Kidney tubule cell (primary cell): Measurements from ENCODE around the gene NEURL1B.

Source experiments
- DNase-seq: peaks from one replicate; pipeline ENCODE4 v3.0.0-alpha.2; 2018; ENCODE audit warnings: low spot score

Gene NEURL1B

DNA sequence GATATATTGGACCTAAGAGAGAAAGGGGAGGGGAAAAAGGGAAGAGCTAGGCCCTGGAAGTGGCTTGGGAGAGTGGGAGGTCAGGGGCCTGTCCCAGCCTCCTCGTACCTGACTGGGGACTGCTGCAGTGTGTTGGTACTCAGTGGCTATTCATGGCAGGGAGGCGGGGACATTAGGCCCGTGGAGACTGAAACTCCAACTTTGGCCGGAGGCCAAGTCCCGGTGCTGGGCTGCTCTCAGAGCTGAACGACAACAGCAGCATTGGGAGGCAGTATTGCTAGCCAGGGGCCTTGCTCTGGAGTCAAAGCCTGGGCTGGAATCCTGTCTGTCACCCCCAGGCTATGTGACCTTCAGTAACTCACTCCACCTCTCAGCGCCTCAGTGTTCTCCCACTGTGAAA is 37.8 kb downstream of the NEURL1B start:
- no peak for DNase-seq

- DNase-seq, result no peak
These were observed 38.7 kb downstream of the NEURL1B start for GRCh38 chr5:172679628-172680212.

DNA sequence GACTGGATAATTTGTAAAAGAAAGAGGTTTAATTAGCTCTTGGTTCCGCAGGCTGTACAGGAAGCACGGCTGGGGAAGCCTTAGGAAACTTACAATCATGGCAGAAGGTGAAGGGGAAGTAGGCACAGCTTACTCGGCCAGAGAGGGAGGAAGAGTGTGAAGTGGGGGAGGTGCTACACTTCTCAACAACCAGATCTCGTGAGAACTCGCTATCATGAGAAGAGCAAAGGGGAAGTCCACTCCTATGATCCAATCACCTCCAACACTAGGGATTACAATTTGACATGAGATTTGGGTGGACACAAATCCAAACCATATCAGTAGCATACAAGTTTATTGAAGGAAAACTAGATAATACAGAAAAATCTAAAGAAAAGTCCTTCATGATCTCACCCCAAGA is 39.9 kb downstream of the NEURL1B start:
- no peak for DNase-seq

GRCh38 chr5:172681421-172681820 is 40.4 kb downstream of the NEURL1B start:
- DNase-seq, result no peak

DNA sequence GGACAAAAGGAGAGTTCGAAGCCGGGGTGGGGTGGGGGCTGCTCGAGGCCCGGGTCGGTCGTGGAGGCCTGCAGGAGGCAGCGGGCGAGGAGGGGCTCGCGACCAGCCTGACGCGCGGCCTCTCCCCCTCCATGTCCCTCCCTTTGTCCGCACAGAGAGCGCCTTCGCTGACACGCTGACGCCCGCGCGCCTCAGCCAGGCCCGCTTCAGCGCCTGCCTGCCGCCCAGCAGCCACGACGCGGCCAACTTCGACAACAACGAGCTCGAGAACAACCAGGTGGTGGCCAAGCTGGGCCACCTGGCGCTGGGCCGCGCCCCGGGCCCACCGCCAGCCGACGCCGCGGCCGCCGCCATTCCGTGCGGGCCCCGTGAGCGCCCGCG is 42.2 kb downstream of the NEURL1B start:
- no peak for DNase-seq

DNA sequence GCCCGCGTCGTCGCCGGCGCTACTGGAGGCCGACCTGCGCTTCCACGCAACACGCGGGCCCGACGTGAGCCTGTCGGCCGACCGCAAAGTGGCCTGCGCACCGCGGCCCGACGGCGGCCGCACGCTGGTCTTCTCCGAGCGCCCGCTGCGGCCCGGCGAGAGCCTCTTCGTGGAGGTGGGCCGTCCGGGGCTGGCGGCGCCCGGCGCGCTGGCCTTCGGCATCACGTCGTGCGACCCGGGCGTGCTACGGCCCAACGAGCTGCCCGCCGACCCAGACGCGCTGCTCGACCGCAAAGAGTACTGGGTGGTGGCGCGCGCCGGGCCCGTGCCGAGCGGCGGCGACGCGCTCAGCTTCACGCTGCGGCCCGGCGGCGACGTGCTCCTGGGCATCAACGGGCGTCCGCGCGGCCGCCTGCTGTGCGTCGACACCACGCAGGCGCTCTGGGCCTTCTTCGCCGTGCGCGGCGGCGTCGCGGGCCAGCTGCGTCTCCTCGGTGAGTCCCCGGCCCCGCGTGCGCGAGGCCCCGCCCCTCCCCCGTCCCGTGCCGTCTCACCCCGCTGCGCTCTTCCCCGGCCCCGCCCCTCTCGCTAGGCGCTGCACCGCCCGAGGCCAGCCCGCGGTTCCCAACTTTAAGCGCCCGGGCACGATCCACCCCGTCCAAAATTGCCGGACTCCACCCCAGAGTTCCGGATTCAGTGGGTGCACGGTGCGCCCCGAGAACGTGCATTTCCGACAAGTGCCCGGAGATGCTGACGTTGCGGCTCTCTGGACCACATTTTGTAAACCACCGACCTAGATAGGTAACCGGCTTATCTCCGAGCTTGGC is 42.8 kb downstream of the NEURL1B start:
- no peak for DNase-seq

- DNase-seq, result no peak
These were observed 44.0 kb downstream of the NEURL1B start for GRCh38 chr5:172685091-172685490.

- no peak for DNase-seq
These were observed 45.0 kb downstream of the NEURL1B start for GRCh38 chr5:172686111-172686510.

DNA sequence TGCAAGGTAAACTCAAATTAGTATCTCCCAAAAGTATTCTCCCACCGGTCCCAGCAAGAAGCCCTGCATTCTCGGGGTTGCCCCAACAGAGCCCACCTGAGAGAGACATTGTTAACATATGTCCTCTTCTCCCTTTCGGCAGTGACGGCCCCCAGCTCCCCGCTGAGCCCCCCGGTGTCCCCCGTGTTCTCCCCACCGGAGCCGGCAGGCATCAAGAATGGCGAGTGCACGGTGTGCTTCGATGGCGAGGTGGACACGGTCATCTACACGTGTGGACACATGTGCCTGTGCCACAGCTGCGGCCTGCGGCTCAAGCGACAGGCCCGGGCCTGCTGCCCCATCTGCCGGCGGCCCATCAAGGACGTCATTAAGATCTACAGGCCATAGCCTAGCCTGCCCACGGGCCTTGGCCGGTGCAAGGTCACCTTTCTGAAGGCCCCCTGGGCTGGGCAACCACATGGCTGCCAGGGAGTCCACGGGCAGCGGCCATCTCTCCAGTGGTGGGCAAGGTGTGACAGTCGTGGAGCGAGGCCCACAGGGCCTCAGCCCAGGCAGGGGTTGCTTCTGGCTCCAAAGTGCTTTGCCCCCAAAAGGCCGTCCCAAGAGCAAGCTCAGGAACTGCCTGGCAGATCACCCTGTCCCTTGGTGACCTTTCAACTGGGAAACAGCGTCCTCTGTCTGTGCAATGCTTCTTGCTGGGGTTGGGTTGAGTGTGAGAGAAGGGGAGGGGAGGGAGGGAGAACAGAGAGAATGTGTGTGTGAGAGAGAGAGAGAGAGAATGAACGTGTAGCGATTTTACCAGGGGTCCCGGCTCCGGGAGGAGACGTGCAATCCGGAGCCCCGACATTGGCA is 45.7 kb downstream of the NEURL1B start:
- DNase-seq, result no peak

GRCh38 chr5:172687940-172688339 is 46.9 kb downstream of the NEURL1B start:
- DNase-seq, result no peak

DNA sequence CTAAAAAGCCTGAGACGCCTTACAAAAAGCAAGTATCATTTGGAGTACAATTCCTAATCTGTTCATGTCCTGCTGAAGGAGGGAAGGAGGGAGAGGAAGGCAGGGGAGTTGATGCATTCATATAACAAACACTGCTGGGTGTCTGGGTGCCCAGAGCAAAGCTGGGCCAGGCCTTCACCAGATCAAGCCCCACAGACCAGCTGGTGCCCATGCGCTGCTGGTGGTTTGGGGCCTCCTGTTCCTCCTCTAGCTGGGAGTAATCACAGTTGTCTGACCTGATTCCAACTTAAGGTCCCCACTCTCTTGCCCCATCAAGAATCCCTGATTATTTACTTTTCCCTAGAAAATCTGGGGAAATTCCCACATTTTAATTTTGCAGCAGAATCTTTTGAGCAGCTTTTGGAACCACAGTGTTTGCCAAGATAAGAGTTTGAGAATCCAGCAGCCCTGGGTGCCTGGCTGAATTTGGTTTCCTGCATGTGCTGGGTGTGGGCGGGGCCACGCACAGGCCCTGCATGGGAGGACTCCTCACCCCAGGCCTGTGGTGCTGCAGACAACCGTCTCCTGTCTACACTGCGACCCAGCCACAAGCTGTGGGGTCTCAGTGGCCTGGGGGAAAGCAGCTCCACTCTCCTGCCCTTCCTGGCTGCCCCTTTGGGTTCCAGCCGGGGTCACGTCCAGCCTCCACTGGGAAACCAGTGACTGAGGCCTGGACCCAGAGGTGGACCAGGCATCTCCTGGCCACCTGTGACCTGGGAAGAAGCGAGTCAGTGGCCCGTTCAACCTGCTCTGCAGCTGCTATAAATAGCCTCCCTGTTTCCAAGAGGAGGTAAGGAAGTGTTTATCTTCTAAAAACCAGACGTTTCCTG is 47.5 kb downstream of the NEURL1B start:
- DNase-seq, result peak; percentile 83

- no peak for DNase-seq
These were observed 48.1 kb downstream of the NEURL1B start for GRCh38 chr5:172689218-172689572.

- no peak for DNase-seq
These were observed 48.7 kb downstream of the NEURL1B start for GRCh38 chr5:172689801-172690200.

DNA sequence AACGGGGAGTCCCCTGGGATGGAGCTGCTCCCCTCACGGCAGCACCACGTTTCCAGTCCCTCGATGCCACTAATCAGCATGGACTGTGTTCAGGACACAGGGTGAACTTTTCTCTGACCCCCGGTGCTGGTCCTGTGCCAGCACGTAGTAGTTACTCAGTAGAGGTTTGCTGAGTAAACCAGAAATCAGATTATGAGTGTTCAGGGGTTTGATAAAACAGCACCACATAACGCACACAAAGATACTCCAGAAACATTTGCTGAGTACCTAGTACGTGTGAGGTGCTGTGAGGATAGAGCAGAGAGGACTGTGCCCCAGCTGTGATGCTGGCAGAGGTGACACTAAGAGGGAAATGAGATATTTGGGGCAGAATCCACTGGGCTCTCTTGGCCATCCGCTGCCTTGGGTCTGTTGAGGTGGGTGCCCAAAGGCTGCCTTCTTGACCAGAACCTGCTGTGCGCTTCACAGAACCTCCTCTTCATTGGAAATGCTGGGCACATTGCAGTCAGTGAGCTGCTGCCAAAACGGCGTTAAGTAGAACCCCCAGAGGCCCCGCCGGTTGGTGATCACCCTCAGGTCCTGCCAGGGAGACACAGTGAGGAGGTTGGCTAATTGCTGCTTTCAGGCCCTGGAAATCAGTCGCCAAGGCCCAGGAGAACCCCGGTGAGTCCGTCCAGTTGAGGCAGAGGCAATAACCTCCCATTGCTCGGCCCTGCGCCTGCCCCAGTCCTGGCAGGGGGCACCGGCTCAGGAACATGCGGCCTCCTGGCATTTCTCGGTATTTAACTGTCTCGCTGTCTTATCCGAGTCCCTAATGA is 49.4 kb downstream of the NEURL1B start:
- DNase-seq, result no peak

DNA sequence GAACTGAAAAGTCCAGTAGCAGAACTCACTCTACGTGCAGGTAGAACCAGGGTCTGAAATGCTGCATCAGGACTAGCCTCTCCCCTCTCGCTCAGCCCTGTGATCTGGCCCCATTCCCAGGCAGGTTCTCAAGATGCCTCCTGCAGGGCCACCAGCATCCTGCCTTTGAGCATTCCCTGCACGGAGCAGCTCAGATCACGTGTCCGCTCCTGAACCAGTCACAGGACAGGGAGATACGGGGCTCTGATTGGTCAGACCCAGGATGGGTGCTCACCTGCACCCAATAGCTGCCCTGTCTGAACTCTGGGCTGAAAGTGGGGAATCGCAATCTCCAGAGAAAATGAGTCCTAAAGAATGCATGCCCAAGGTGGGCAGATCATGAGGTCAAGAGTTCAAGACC is 50.8 kb downstream of the NEURL1B start:
- no peak for DNase-seq

GRCh38 chr5:172692451-172692850 is 51.4 kb downstream of the NEURL1B start:
- DNase-seq, result no peak

- no peak for DNase-seq
These were observed 51.9 kb downstream of the NEURL1B start for GRCh38 chr5:172692981-172693380.

DNA sequence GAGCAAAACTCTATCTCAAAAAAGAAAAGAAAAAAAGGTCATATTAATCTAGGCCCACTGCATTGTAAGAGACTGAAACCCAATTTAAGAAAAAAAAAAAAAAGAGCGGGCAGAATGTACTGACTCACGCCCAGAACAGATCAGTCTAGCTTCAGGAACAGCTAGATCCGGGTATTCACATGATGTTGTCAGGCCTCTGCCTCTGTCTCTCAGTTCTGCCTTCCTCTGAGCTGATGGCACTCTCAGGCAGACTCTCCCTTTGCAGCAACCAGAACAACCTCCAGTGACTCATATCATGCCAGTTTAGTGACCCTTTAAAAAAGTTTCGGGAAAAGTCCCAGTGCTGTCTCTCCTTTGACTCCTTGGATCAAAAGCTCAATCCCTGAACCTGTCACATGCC is 53.0 kb downstream of the NEURL1B start:
- DNase-seq, result peak; percentile 61

DNA sequence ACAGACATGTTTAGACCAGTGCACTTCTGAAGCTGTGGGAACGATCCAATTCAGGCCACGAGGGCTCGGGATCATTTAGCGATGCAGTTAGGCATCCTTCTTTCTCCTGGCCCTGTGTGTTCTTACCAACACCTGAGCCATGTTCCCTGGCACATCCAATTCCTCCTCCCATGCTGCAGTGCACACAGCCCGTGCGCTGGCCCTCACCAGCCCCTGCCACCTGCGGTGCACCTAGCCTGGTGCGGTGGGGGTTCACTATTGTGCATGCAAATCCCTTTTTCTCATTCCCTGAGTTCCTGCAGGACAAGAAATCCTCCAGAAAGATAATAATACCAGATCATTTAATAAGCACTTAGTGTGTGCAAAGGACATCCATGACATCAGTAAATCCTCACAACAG is 53.5 kb downstream of the NEURL1B start:
- DNase-seq, result no peak

DNA sequence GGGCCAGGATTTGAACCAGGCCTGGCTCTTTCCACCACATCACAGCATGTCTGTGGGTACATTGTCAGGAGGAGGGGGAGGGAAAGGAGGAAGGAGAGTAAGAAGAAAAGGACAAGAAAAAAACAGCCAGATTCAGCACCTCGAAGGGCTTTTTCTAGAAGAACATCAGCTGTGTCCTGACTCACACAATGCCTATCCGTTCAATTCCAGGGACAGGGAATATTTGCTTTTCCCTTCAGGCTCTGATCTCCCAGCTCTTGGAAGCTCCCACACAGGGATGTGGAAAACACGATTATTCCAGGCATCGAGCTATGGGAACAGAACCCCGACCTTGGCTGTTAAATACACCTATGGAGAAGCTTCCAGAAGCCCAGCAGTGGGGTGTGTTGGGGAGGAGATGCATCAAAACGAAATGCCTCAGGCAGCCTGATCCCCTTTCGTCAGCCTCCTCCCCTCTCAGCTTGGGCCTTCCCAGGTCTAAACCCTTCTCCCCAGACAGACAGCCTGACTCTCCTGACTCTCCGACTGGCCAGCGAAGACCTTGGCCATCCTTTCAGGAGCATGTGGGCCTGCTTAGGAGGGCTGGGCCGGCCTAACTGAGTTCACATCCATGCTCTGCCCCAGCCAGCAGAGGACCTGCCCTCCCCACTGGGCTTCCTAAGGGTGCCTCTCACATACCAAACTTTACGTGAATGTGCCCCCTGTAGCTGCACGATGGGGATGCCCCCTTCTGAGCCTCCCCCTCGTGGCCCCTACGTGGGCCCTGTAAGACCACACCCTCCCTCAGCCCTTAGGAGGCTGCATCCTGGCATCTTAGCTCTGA is 54.4 kb downstream of the NEURL1B start:
- DNase-seq, result no peak
